ENCODE measurements around the gene PPL.

PPL gene

GRCh38 chr16:4873091-4873490 lies 63.9 kb downstream of the PPL start:
- TF ChIP-seq CTCF (IDR thresholded peaks at IDR 0.05; ENCODE audit: low read depth, low read length) = no peak
- no peak for DNase-seq (ENCODE audit: extremely low read depth, low read depth)

- TF ChIP-seq CTCF (IDR thresholded peaks at IDR 0.05; ENCODE audit: low read depth, low read length) = no peak
- DNase-seq (ENCODE audit: extremely low read depth, low read depth) = no peak
These were observed 65.9 kb downstream of the PPL start for GRCh38 chr16:4871071-4871470.

DNA sequence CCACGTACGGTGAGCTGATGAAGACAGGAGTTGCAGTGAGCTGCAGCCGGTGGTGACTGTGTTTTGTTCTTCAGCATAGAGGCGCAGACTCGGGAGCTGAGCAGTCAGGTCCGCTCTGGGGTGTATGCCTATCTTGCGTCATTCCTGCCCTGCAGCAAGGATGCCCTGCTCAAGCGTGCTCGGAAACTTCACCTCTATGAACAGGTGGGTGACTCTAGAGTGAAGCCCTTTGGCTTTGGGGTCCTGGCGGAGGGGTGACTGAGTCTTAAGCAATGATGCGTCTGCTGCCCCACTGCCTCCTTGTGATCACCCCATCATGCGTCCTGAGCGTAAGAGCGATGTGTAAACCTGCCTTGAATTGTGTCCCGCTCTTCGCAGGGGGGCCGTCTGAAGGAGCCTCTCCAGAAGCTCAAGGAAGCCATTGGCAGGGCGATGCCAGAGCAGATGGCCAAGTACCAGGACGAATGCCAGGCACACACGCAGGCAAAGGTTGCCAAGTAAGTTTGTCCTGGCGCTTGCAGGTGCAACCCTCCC lies 66.7 kb downstream of the PPL start:
- TF ChIP-seq CTCF (IDR thresholded peaks at IDR 0.05; ENCODE audit: low read depth, low read length) = no peak
- DNase-seq (ENCODE audit: extremely low read depth, low read depth) = no peak

GRCh38 chr16:4869147-4869805 lies 67.7 kb downstream of the PPL start:
- no peak for TF ChIP-seq CTCF (IDR thresholded peaks at IDR 0.05; ENCODE audit: low read depth, low read length)
- no peak for DNase-seq (ENCODE audit: extremely low read depth, low read depth)

DNA sequence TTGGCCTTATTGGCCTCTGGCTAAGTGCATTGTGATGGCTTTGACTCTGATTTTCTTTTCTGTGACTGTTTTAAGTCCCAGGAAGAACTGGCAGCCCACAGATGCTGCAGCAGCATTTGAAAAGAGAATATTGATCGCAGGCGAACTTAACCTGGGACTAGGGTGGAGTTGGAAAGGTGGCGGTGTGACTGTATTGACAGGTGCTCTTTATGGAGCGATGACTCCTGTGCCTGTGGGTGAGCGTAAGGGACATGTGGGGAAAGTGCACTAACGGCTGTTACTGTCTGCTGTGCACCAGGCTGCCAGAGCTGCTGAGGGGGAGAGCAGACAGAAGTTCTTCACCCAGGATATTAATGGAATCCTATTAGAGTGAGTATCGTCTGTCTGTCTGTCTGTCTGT lies 68.4 kb downstream of the PPL start:
- no peak for DNase-seq (ENCODE audit: extremely low read depth, low read depth)
- TF ChIP-seq CTCF (IDR thresholded peaks at IDR 0.05; ENCODE audit: low read depth, low read length) = no peak

DNA sequence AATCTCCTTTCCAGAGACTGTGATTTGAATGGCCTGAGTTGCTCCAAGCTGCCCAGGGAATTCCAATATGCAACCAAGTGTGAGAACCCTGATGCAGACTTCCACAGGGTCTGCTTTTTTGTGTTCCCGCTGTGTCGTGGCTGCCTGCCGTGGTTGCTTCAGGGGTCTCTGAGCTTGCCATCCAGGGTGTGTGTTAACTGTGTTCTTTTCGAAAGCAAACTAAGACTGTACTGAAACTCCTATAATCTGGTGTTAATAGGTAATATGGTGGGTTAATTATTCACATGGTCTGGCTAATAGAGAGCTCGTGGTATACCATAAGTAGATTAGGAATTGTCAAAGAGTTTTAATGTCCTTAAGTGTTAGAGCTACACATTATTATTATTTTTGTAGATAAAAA lies 68.9 kb downstream of the PPL start:
- DNase-seq (ENCODE audit: extremely low read depth, low read depth) = no peak

More for the DNA sequence above, 68.9 kb downstream of the PPL start:
- TF ChIP-seq CTCF (IDR thresholded peaks at IDR 0.05; ENCODE audit: low read depth, low read length) = no peak

Measured in AG09319 (cell line).